GM13976 (cell line): ENCODE measurements around the gene CIBAR2.

Experiments used
- DNase-seq: peaks from one replicate; pipeline ENCODE4 v3.0.0; 2012; ENCODE audit warnings: low spot score
- in situ Hi-C: fragments of 300-500 bp; cut with MboI; formaldehyde crosslinking; loops from one replicate; pipeline ENCODE4 v1.12.0; 2022; ENCODE audit warnings: low sequenced_read_pairs, mixed read lengths, inconsistent platforms; ENCODE audit not compliant: unreplicated experiment
- TF ChIP-seq, protein P1 (sequence below): IDR thresholded peaks from 2 replicates; pipeline ENCODE4 v1.5.1; 2012; ENCODE audit warnings: borderline replicate concordance, mild to moderate bottlenecking; ENCODE audit not compliant: insufficient read depth; ENCODE audit errors: extremely low read depth, missing control alignments, control extremely low read depth

Gene CIBAR2

DNA sequence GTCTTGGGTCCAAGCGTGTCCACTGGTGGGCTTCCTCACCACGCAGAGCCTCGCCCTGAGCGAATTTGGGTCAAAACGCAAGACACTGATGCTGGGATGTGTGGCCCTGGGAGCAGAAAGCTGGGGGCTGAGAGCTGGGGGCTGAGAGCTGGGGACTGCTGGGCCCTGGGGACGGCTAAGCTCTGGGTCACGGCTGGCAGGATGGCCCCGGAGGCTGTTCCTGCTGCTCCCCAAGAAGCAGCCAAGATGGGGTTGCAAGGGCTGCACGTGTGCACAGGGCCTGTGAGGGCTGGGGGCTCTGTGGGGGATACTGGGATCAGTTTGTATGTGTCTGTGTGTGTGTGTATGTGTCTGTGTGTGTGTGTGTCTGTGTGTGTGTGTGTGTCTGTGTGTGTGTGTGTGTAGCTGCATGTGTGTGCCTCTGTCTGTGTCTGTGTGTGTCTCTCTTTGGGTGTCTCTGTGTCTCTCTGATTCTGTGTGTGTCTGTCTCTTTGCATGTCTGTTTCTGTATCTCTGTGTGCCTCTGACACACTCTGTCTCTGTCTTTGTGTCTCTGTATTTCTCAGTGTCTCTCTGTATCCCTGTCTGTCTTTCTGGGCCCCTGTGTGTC, 38.2 kb upstream of the CIBAR2 start:
- TF ChIP-seq, protein P1, sequence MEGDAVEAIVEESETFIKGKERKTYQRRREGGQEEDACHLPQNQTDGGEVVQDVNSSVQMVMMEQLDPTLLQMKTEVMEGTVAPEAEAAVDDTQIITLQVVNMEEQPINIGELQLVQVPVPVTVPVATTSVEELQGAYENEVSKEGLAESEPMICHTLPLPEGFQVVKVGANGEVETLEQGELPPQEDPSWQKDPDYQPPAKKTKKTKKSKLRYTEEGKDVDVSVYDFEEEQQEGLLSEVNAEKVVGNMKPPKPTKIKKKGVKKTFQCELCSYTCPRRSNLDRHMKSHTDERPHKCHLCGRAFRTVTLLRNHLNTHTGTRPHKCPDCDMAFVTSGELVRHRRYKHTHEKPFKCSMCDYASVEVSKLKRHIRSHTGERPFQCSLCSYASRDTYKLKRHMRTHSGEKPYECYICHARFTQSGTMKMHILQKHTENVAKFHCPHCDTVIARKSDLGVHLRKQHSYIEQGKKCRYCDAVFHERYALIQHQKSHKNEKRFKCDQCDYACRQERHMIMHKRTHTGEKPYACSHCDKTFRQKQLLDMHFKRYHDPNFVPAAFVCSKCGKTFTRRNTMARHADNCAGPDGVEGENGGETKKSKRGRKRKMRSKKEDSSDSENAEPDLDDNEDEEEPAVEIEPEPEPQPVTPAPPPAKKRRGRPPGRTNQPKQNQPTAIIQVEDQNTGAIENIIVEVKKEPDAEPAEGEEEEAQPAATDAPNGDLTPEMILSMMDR: no peak
- in situ Hi-C loops: no loop called here
- DNase-seq: no peak

DNA sequence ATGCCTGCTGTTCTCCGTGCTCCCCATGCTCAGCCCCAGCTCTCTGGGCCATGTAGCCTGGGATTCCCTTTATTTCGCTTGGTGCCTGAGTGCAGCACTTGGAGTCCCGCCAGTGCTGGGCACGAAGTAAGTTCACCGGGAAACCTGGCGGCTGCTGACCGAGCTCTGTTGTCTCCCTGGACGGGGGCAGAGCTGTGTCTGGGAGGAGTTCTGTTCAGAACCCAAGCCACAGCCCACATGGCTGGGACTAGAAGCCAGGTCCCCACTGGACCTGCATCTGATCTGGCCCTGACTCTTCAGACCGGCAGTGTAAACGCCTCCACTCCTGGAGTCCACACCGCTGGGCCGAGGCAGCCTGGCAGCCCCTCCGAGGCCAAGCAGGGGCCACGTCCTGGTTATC, 37.5 kb upstream of the CIBAR2 start:
- DNase-seq: no peak
- in situ Hi-C loops: no loop called here
- TF ChIP-seq, protein P1: no peak

DNA sequence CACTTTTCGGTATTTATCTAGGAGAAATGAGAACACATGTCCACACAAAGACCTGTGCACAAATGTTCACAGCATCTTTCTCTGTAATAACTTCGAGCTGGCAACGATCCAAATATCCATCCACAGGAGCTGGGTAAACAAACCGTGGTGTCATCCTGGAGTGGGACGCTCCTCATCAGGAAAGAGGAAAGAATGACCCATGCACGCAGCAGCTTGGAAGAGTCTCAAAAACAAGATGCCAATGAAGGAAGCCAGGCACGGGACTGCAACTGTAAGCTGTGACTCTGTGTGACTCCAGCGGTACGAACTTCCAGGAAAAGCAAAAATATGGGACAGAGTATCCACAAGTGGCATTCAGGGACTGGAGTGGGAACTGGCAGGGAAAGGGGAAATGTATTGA, 36.7 kb upstream of the CIBAR2 start:
- TF ChIP-seq, protein P1: no peak
- in situ Hi-C loops: no loop called here
- DNase-seq: no peak

DNA sequence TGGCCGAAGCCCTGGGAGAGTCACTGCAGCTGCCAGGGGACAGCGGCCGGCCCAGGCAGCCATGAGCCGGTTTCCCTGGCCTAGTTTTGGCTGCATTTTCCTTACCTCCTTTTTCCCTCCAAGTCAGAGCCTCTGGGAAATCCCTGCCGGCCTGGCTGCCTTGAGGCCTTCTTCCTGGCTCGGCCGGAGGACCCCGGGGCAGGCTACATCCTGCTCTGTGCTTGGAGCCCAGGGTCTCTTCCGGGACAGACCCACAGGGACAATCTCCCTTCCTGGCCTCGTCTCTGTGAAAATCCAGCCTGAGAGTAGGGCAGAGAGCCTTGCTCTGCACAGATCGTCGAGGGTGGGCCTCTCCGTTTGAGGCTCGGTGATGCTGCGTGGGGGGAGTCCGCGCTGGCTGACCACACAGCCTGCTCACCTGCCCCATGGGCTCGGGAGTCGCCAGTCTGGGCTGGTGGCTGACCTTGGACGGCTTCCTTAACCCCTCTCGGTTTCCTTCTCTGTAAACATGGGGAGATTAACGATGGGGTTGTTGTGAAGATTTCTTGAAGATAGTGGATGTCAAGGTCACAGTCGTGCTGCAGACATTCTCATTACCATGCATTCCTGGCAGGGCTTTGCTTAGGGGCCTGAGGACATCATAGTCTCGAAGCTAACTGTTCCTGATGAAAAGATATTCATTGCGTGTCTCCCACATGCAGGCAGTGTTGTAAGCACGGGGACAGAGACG, 34.8 kb upstream of the CIBAR2 start:
- no peak for DNase-seq
- in situ Hi-C loops: no loop called here
- TF ChIP-seq, protein P1: no peak

DNA sequence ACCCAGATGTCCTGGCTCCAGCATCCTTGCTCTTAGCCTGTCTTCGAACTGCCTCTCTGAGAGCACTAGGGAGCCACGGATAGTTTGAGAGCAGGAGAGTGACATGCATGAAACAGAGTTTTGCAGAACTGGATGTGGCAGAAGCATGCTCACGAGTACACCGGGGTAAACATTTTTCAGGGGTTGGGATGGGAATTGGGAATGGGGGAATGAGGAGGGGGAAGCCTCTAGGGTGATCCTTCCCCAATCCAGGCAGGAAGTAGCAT, 34.2 kb upstream of the CIBAR2 start:
- no peak for DNase-seq
- TF ChIP-seq, protein P1: no peak
- in situ Hi-C loops: no loop called here

DNA sequence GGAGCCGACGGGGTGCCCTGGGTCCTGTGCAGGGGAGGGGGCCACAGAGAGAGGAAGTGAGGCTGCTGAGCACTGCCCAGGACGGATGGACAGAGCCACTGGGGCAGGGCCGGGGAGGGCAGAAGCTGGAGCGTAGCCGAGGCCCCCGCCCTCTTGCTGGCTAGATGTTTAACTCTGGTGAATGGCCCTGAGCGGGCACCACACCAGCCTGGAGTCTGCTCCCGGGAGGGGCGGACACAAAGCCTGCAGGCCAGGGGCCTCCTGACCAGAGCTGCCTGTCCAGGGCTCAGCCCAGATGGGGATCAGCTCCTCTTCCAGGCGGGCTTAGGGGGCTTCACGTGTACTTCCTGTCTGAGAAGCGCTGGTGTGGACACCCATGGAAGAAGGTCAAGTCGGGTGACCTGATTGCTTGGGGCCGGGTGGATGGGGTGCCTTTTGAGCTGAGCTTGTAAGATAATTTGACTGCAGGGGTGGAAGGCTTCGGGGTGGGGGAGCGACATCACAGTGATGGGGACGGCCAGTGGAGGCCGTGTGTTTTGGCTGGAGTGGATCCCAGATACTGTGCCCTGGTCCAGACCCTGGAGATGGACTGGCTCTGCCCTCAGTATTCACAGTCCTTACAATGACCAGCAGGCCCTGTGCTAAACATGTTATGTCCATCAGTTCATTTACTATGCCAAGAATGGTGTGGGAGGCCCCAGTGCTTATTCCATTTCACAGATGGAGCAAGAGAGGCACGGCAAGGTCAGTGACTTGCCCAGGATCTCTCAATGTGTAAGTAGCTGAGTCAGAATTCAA, 33.7 kb upstream of the CIBAR2 start:
- TF ChIP-seq, protein P1: no peak
- no peak for DNase-seq
- in situ Hi-C loops: no loop called here
